PFSK-1 (cell line): ENCODE results near the gene RAPGEF5.

Experiments
- FOXP2 ChIP-seq: optimal IDR thresholded peaks from 2 replicates; pipeline ENCODE3; 2011; ENCODE audit warnings: borderline replicate concordance, control low read depth, inconsistent platforms; ENCODE audit not compliant: insufficient read depth; ENCODE audit errors: extremely low read length, extremely low read depth
- POLR2AphosphoS5 ChIP-seq: IDR thresholded peaks from 2 replicates; pipeline ENCODE4 v1.6.1; 2012; ENCODE audit warnings: low read depth, mild to moderate bottlenecking, control low read depth, low read length, moderate library complexity
- SIN3A ChIP-seq: IDR thresholded peaks from 2 replicates; pipeline ENCODE4 v1.6.1; 2012; ENCODE audit warnings: mild to moderate bottlenecking, low read length, moderate library complexity, borderline replicate concordance; ENCODE audit not compliant: insufficient read depth
- TAF1 ChIP-seq: IDR thresholded peaks from 2 replicates; pipeline ENCODE4 v1.6.1; 2012; ENCODE audit warnings: low read length, control low read depth, borderline replicate concordance; ENCODE audit not compliant: insufficient read depth
- TF ChIP-seq, protein P1 (sequence below), 2 experiments: IDR thresholded peaks; 2 replicates each; pipeline versions ENCODE4 v1.6.1 to v1.8.0; 2011 to 2012; ENCODE audit warnings: low read depth in 2 of 2, low read length in 2 of 2, control low read depth in 1 of 2, inconsistent platforms in 1 of 2, mild to moderate bottlenecking in 1 of 2, moderate library complexity in 1 of 2; ENCODE audit not compliant: insufficient read depth in 1 of 2

DNA sequence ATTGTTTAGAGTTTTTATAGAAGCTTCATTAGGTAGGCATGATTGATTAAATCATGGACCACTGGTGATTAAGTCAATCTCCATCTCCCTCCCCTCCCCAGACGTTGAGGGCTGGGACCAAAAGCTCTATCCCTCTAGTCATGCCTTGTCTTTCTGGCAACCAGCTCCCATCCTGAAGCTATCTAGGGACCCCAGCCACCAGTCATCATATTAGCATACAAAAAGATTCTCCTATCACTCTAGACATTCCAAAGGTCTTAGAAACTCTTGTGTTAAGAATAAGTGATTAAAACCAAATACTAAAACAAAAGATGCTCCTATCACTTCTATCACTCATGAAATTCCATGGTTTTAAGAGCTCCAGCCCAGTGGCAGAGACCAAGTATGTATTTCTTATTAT, 178.2 kb downstream of the RAPGEF5 start:
- no peak for TF ChIP-seq POLR2AphosphoS5
- no peak for TF ChIP-seq TAF1
- TF ChIP-seq, protein P1, sequence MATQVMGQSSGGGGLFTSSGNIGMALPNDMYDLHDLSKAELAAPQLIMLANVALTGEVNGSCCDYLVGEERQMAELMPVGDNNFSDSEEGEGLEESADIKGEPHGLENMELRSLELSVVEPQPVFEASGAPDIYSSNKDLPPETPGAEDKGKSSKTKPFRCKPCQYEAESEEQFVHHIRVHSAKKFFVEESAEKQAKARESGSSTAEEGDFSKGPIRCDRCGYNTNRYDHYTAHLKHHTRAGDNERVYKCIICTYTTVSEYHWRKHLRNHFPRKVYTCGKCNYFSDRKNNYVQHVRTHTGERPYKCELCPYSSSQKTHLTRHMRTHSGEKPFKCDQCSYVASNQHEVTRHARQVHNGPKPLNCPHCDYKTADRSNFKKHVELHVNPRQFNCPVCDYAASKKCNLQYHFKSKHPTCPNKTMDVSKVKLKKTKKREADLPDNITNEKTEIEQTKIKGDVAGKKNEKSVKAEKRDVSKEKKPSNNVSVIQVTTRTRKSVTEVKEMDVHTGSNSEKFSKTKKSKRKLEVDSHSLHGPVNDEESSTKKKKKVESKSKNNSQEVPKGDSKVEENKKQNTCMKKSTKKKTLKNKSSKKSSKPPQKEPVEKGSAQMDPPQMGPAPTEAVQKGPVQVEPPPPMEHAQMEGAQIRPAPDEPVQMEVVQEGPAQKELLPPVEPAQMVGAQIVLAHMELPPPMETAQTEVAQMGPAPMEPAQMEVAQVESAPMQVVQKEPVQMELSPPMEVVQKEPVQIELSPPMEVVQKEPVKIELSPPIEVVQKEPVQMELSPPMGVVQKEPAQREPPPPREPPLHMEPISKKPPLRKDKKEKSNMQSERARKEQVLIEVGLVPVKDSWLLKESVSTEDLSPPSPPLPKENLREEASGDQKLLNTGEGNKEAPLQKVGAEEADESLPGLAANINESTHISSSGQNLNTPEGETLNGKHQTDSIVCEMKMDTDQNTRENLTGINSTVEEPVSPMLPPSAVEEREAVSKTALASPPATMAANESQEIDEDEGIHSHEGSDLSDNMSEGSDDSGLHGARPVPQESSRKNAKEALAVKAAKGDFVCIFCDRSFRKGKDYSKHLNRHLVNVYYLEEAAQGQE (IDR thresholded peaks at IDR 0.05; ENCODE audit: insufficient read depth in 1 of 2, low read depth in 2 of 2, low read length in 2 of 2): no peak
- no peak for TF ChIP-seq SIN3A
- no peak for TF ChIP-seq FOXP2
